CD4-positive, alpha-beta T cell treated with Interleukin-12 subunit alpha and Interleukin-12 subunit beta, for 1 hour (primary cell): ENCODE data around the gene UBE2C.
"Not testable (repeated sequence)": the region's sequence is repeated elsewhere in the genome, so short reads cannot be mapped to it uniquely, and the experiment has no call there.

ENCODE experiments used
- DNase-seq: peaks from one replicate; pipeline ENCODE4 v3.0.0-alpha.2; 2020

The UBE2C gene

GRCh38 chr20:45798935-45799642 is 13.4 kb upstream of the UBE2C start:
- DNase-seq, result peak; percentile 75

DNA sequence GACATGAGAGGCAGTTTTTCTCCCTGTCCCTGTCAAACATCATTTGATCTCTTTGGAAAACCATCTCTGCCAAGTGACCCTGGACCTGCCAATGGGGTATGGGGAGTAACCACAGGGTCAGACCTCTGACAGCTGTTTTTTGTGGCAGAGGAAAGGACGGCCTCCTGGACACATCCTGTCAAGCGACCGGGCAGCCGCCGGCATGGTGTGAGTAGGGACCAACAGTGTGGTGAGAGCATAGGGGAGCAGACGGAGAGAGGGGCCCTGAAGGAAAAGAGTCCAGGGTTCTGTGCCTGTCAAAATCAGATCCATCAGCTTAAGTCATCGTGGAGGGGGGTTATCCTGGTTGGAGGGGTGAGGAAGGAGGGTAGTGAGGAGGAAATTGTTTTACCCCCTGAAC is 10.6 kb upstream of the UBE2C start:
- DNase-seq, result no peak

DNA sequence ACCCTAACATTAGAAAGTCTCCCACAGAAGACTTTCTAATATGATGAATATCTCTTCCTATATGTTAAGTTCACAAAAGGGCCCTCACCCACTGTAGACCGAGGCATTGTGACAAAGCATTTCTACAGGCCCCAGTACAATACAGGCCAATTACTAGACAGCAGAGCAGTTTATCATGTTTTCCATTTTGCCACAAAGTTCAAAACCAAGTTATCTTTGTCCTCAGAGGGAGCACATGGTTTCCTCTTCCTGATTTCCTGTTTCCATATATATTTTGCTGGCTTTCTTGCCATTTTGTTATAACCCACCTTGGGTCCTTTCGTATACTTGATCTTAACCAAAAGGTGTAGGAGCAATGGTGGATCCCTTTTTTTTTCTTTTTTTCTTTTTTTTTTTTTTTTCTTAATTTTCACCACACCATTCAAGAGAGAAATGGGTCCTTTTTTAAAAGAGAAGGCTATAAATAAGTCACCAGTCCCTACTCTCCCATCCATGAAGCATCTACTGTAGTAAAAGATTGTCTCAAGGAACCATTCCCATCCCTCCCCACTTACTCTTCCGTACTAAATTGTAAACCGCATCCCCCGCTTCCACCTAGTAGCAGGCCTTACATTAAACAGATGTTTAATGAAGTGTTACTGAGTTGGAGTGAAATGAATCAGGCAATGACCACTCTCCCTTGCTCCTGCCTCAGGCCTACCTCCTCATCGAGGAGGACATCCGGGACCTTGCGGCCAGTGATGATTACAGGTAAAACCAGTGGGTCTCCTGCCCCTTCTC is 2.1 kb upstream of the UBE2C start:
- DNase-seq, result no peak

GRCh38 chr20:45813006-45813340 is 529 bp downstream of the UBE2C start:
- DNase-seq, result no peak

DNA sequence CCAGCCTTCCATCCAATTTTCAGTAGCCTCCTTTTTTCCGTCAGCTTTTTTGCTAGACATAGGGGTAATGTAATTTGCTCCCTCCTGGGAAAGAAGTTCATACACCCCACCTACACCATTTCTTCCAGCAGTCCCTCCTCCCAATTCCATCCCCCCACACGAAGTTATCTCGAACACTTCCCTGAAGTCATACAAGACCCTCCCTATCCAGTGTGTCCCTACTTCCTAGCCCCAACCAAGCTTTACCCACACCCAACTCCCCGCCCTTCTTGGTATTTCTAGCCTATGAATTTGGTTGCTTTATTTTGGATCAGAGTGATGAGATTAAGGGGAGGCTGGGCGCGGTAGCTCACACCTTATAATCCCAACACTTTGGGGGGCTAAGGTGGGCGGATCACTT is 1.0 kb downstream of the UBE2C start:
- DNase-seq, result no peak

DNA sequence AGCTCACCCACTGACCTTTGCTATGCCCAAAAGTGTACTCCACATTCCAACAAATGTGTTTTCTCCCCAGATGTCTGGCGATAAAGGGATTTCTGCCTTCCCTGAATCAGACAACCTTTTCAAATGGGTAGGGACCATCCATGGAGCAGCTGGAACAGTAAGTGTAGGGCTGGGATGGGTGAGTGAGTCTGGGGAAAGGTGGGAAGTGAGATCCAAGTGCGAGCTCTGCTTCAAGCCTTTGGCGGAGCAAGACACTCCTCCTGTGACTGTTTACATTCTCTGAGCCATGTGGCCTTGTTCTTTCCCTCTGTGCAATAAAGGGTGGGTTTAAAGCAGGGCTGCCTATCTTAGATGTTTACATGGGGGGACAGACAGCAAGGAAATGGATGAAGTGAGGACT is 1.9 kb downstream of the UBE2C start:
- no peak for DNase-seq

DNA sequence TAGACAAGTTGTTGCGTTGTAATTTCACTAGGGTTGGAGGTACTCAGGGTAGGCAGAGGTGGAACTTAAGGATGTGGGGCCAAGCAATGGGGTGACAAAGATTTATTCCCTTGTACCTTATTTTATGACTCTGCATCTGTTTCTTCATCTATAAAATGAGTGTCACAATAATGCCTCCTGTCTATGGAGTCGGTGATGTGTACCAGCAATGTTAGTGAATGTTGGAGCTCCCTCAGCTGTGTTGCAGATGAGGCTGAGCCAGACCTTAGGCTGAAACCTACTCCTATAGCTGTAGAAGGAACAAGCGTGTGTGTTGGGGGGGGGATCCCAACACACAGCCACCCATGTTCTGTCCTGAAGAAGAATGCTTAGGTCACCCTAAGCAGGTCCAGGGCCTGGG is 4.5 kb downstream of the UBE2C start:
- DNase-seq, result no peak

- no peak for DNase-seq
Observed at GRCh38 chr20:45817376-45818194, 5.1 kb downstream of the UBE2C start.

DNA sequence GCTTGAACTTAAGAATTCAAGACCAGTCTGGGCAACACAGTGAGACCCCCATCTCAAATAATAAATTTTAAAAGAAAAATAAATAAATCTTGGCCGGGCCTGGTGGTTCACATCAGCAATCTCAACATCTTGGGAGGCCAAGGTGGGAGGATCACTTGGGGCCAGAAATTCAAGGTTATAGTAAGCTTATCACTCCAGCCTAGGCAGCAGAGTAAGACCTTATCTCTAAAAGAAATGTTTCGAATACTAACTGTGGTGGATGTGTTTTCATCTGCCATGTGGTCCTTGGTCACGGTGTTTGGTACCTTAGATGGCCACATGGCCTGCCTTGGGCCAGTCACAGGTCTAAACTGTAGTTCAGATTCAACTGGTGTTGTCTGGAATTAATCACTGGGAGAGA is 5.8 kb downstream of the UBE2C start:
- DNase-seq, result no peak

- no peak for DNase-seq
Observed at GRCh38 chr20:45819466-45819865, 7.0 kb downstream of the UBE2C start.

GRCh38 chr20:45821947-45822346 is 9.5 kb downstream of the UBE2C start:
- DNase-seq, result no peak

DNA sequence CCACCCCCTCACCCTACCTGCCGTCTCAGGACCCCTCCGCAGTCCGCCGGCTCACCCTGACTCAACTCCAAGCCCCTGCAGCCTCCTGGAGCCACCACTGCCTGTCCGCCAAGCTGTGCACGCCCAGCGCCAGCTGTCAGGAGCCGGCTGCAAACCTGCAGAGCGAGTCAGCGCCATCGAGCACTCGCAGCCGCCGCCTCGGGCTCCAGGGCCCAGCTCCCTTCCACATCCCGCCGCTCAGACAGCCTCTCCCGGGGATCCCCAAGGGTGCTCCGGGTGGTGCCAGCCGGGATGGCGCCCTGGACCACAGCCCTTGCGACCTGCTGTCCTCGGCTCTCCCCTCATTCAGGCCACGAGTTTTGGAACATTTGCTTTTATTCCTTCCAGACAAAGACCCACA is 10.4 kb downstream of the UBE2C start:
- DNase-seq, result no peak

- DNase-seq, result peak; percentile 56
Observed at GRCh38 chr20:45823949-45824835, 11.7 kb downstream of the UBE2C start.

GRCh38 chr20:45826381-45827019 is 14.1 kb downstream of the UBE2C start:
- no peak for DNase-seq

- no peak for DNase-seq
Observed at GRCh38 chr20:45827030-45827652, 14.7 kb downstream of the UBE2C start, which contains the start of gene TNNC2. Gene TNNC2, minus strand, starts transcription at chr20:45827312. Its CDS starts 64 bp downstream, at chr20:45827248.

DNA sequence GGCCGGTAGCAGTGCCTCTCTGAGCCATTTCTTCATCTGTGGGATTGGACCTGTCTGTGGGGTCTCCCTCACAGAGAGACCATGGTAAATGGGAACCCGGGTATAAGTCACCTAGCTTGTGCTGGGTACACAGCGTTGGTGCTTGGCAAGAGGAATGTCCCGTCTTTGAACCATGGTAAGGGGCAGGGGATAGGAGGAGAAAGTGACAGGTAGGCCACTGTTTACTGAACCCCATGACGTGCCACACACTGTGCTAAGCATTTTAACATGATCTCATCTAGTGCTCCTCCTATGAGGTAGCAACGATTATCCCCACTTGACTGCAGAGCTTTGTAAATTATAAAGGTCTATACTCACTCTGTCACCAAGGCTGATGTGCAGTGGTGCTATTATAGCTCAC is 15.3 kb downstream of the UBE2C start:
- DNase-seq, result no peak

DNA sequence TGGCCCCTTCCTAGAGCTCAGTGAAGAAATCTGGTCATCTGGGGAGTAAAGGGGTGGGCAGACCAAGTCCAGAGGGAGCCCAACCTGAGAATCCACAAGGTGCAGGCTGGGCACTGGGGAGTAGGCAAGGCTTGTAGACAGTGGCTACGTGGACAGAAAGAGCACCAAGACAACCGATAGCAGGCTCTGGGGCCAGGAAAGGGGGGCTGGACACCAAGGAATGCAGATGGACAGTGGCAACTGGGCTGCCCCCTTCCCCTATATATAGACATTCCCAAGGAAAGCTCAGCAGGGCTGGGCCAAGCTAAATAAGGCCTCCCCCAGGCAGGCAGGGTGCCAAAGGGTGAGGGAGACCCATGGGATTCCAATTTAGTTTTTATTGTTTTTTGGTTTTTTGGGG is 16.1 kb downstream of the UBE2C start:
- no peak for DNase-seq

- not testable (repeated sequence) for DNase-seq
Observed at GRCh38 chr20:45829673-45830106, 17.2 kb downstream of the UBE2C start.

DNA sequence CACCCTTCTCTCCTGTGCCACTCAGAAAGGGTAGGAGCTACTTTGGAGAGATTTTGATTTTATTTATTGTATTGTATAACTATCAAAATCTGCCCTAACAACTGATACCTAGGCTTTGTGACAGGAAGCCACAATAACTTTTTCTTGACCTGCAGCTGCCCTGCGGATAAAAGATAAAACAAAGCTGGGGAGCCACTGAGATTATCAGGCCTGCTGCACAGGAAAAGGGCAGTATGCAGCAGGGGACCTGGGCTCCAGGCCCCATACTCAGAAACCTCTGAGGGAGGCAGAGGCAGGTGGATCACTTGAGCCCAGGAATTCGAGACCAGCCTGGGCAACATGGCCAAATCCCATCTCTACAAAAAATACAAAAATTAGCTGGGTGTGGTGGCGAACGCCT is 20.2 kb downstream of the UBE2C start:
- DNase-seq, result no peak

DNA sequence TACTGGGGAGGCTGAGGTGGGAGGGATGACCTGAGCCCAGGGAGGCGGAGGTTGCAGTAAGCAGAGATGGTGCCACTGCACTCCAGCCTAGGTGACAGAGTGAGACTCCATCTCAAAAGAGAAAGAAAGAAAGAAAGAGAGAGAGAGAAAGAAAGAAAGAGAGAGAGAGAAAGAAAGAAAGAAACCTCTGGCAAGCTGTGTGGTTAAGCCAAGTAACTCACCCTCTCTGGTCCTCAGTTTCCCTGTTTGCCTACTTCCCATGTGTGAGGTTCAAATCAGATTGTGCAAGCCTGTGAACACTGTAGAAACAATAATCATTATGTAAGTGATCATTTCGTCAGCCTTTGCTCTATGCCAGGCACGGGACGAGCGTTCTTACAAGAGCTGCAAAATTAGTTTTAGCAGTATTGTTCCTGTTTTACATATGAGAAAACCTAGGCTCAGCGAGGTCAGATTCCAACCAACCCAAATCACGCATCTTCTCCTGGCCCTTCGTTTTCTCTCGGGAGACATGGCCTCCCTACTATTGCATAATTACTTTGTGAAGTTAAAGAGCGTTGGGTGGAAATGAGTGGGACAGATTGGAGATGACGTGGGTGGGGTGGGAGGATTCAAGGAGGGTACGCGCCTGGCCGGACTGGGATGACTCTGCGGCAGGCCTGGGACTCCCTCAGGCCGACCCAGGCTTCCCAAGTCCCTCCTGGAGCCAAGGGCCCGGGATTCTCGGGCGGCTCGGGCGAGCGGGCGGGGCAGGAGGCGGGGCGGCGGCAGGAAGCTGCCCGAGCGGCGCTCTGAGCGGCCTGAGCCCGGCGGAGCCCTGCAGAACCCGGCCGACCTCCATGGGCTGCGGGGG is 20.8 kb downstream of the UBE2C start, which contains the start of gene SNX21:
SNX21 (plus strand) TSS at position 770 of the 853 bp plus-strand sequence. CDS start 121 bp downstream, outside the sequence.
- DNase-seq, result peak; percentile 15
